ENCODE measurements around the gene FASLG. TPM values are rescaled to one million over a fixed set of nuclear protein-coding genes. Genes with fewer than 3 reads are reported as not detected.

The FASLG gene
- total RNA-seq, 4 donors from 2014 or later, result 0.35 to 1.5 TPM; not detected in 2

DNA sequence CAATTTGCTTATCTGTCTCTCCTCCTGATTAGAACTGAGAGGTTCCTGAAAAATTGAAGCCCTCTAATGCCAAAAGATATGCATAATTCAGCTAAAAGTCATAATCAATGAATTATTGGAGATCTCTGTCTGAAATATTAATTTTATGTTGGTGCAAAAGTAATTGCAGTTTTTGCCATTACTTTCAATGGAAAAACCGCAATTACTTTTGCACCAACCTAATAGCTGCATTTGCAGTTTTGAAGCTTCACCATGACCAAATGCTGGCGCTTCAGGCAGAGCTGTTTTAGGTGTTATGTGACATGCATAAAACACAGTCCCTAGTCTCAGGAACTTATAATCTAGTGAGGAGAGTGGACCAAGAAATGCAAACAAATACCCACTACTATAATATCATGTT lies 29.7 kb upstream of the FASLG start:
- no peak for TF ChIP-seq POLR2A (IDR thresholded peaks at IDR 0.05)
- TF ChIP-seq, protein P1, sequence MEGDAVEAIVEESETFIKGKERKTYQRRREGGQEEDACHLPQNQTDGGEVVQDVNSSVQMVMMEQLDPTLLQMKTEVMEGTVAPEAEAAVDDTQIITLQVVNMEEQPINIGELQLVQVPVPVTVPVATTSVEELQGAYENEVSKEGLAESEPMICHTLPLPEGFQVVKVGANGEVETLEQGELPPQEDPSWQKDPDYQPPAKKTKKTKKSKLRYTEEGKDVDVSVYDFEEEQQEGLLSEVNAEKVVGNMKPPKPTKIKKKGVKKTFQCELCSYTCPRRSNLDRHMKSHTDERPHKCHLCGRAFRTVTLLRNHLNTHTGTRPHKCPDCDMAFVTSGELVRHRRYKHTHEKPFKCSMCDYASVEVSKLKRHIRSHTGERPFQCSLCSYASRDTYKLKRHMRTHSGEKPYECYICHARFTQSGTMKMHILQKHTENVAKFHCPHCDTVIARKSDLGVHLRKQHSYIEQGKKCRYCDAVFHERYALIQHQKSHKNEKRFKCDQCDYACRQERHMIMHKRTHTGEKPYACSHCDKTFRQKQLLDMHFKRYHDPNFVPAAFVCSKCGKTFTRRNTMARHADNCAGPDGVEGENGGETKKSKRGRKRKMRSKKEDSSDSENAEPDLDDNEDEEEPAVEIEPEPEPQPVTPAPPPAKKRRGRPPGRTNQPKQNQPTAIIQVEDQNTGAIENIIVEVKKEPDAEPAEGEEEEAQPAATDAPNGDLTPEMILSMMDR (IDR thresholded peaks at IDR 0.05), result no peak
- no peak overlapping the region for H3K4me3 ChIP-seq

DNA sequence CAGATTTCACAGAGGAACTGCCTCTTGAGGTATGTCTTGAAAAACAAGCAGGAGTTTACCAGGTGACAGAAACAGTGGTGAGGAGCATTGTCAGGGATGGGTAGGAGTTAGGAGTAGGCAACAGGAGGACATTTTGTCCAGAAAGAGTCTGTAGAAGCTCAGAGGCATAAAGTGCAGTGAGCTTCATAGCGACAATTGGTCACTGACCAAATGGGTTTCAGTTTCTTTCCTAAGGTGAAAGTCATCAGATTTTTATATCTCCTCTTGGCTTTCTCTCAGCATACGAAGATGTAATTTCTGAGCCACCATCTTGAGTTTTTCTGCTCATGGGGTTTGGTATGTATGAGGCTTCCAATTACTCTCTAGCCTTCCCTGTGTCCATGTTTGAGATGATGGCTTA lies 29.3 kb upstream of the FASLG start:
- no peaks in the 10 kb centered on the region for H3K4me1 ChIP-seq
- H3K9me3 ChIP-seq, result no peaks in the 10 kb centered on the region
- no peak for DNase-seq
- H3K4me3 ChIP-seq, result no peak overlapping the region
- no peak overlapping the region for H3K27ac ChIP-seq
- H3K36me3 ChIP-seq, result no peaks in the 10 kb centered on the region
- no peaks in the 10 kb centered on the region for H3K27me3 ChIP-seq
- no peak for TF ChIP-seq POLR2A (IDR thresholded peaks at IDR 0.05)
- TF ChIP-seq, protein P1 (IDR thresholded peaks at IDR 0.05), result no peak

More for the DNA sequence above, 29.7 kb upstream of the FASLG start:
- H3K27ac ChIP-seq, result no peak overlapping the region
- no peaks in the 10 kb centered on the region for H3K27me3 ChIP-seq
- DNase-seq, result no peak
- H3K4me1 ChIP-seq, result no peaks in the 10 kb centered on the region
- no peaks in the 10 kb centered on the region for H3K36me3 ChIP-seq
- no peaks in the 10 kb centered on the region for H3K9me3 ChIP-seq

DNA sequence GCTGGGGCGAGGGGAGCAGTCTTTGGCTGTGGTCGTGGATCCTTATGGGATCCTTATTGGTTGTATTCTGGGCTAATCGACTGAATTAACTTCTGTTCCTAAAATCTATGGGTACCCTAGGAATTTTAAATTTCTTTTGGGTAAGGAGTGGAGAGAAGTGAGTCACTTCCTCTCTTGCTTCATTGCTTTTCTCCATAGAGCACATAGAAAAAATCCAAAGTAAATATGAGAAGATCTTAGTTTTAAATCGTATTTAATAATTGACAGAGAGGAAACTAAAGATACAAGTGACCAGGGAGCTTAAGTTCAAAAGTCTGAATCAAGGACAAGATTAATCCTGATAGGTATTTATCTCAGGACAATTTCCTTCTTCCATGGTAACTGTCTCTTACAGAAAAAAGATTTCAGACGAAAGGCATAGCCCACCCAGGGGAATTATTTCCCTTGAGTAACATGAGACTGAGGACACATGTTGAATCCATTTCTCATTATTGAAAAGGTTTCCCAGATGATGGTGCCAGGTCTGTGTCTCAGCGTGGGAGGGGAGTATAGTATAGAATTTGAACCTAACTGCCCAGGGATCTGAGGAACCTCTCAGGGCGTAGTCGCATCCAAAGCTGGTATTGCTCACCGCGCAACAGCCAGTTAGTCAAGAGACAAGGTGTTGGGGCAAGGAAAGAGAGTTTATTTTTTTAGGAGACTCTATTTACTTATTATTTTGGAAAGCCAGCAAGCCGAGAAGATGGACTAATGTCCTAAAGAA lies 28.7 kb upstream of the FASLG start:
- DNase-seq, result no peak
- Histone ChIP-seq H3K27ac (no peak overlapping the region), H3K9me3 (no peaks in the 10 kb centered on the region), H3K27me3 (no peaks in the 10 kb centered on the region), H3K36me3 (no peaks in the 10 kb centered on the region), H3K4me1 (no peaks in the 10 kb centered on the region), H3K4me3 (no peak overlapping the region)
- TF ChIP-seq POLR2A (IDR thresholded peaks at IDR 0.05), result no peak
- TF ChIP-seq, protein P1 (IDR thresholded peaks at IDR 0.05), result no peak

DNA sequence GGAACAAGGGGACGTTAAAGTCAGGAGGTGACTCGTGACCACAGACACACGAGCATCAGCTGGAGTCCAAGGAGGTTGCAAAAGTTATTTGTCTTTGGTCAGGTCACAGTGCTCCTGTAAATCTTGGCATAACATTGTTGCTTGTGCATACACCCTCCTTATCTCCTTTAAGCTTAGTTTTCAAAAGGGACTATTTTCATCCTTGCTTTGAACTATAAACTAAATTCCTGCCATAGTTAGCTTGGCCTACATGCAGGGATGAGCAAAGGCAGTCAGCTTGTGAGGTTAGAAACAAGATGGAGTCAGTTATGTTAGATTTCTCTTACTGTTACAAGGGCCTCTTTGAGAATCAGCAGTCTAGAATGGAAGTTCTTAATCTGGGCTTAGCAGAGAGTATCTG lies 28.0 kb upstream of the FASLG start:
- Histone ChIP-seq H3K4me1 (no peaks in the 10 kb centered on the region), H3K4me3 (no peak overlapping the region), H3K27me3 (no peaks in the 10 kb centered on the region), H3K36me3 (no peaks in the 10 kb centered on the region), H3K9me3 (no peaks in the 10 kb centered on the region), H3K27ac (no peak overlapping the region)
- no peak for DNase-seq
- TF ChIP-seq POLR2A (IDR thresholded peaks at IDR 0.05), result no peak
- TF ChIP-seq, protein P1 (IDR thresholded peaks at IDR 0.05), result no peak

DNA sequence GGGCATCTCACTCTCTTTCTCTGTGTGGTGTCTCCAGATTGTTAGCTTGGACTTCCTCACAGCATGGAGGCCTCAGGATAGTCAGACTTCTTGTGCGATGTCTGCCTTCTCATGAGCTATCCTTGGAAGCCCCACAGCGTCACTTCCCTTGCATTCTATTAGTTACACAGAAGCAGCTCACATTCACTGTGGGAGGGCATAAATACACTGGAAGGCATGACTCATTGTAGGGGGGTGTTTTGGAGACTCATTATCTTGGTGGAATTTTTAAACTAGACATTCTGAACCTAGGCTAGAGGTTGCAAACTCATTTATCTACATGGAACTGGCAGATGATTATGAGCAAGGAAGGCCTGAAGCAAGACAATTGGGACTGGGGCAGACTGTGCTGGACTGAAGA lies 21.4 kb upstream of the FASLG start:
- TF ChIP-seq POLR2A (IDR thresholded peaks at IDR 0.05), result no peak
- TF ChIP-seq, protein P1 (IDR thresholded peaks at IDR 0.05), result no peak
- H3K27me3 ChIP-seq, result no peaks in the 10 kb centered on the region
- H3K27ac ChIP-seq, result peak overlapping the region in 1 of 4 donors; percentile 45

More for the DNA sequence above, 21.4 kb upstream of the FASLG start:
- Histone ChIP-seq H3K4me1 (no peaks in the 10 kb centered on the region), H3K4me3 (no peak overlapping the region), H3K36me3 (no peaks in the 10 kb centered on the region), H3K9me3 (no peaks in the 10 kb centered on the region)
- no peak for DNase-seq
